Smooth muscle cell (in vitro differentiated cells): Measurements from ENCODE around the gene MYCBP. TPM values are rescaled to one million over a fixed set of nuclear protein-coding genes. Genes with fewer than 3 reads are reported as not detected.

Experiments used
- DNase-seq: peaks from one replicate; lab custom pipeline; 2025; ENCODE audit not compliant: unreplicated experiment; lab: John Stamatoyannopoulos, UW
- H2AFZ ChIP-seq: fragments of 200-600 bp; sonication (generic); 2 replicates; pipeline ENCODE4 v1.6.0; 2016; ENCODE audit warnings: antibody characterized with exemption, low read depth, mild to moderate bottlenecking
- H3F3A ChIP-seq: fragments of 200-600 bp; sonication (generic); 2 replicates; pipeline ENCODE4 v1.6.0; 2017; ENCODE audit warnings: antibody characterized with exemption, low read depth
- H3K27ac ChIP-seq: fragments of 200-600 bp; sonication (generic); 2 replicates; pipeline ENCODE4 v1.5.1; 2016; ENCODE audit warnings: low read depth, mild to moderate bottlenecking
- H3K27me3 ChIP-seq: fragments of 200-600 bp; sonication (generic); 2 replicates; pipeline ENCODE4 v1.6.1; 2016; ENCODE audit warnings: low read depth, mild to moderate bottlenecking
- H3K36me3 ChIP-seq: fragments of 200-600 bp; sonication (generic); 2 replicates; pipeline ENCODE4 v1.5.1; 2016; ENCODE audit warnings: low read depth
- H3K4me1 ChIP-seq: fragments of 200-600 bp; sonication (generic); 2 replicates; pipeline ENCODE4 v1.5.1; 2016; ENCODE audit warnings: low read depth
- H3K4me2 ChIP-seq: fragments of 200-600 bp; sonication (generic); 2 replicates; pipeline ENCODE4 v1.6.0; 2016; ENCODE audit warnings: mild to moderate bottlenecking
- H3K4me3 ChIP-seq: fragments of 200-600 bp; sonication (generic); 2 replicates; pipeline ENCODE4 v1.5.1; 2016; ENCODE audit warnings: mild to moderate bottlenecking
- H3K79me2 ChIP-seq: fragments of 200-600 bp; sonication (generic); 2 replicates; pipeline ENCODE4 v1.6.0; 2016; ENCODE audit warnings: low read depth, mild to moderate bottlenecking
- H3K9ac ChIP-seq: fragments of 200-600 bp; sonication (generic); 2 replicates; pipeline ENCODE4 v1.6.0; 2016; ENCODE audit warnings: low read depth
- H3K9me3 ChIP-seq: fragments of 200-600 bp; sonication (generic); replicated peaks from 2 replicates; pipeline ENCODE4 v1.5.1; 2016; ENCODE audit warnings: low read depth
- H4K20me1 ChIP-seq: fragments of 200-600 bp; sonication (generic); 2 replicates; pipeline ENCODE4 v1.6.0; 2016; ENCODE audit warnings: low read depth
- CTCF ChIP-seq: fragments of 200-600 bp; sonication (generic); IDR thresholded peaks from 2 replicates; pipeline ENCODE4 v1.5.1; 2017; ENCODE audit warnings: borderline replicate concordance, mild to moderate bottlenecking, antibody characterized with exemption; ENCODE audit not compliant: insufficient read depth, poor library complexity, severe bottlenecking
- WGBS: methylation state at CpG from one replicate; pipeline ENCODE4 v1.1.7; 2016; ENCODE audit warnings: low lambda C conversion rate; 5-methylcytosine and 5-hydroxymethylcytosine counted together
- polyA plus RNA-seq: library from polyadenylated mRNA; unstranded; fragments of >200 nt; fragmentation: Nextera tagmentation; extraction: Ambion mirVana; gene quantifications from 2 replicates; pipeline ENCODE4 v1.2.1, GENCODE V29; 2016
- total RNA-seq: library from RNA; depleted of rRNA; stranded (reverse); fragments of >200 nt; gene quantifications from 2 replicates; pipeline ENCODE4 v1.2.3, GENCODE V29; 2014

Gene MYCBP
- total and polyA plus RNA-seq, 2 experiments from 2014 or later: 17.1 to 44.0 TPM

GRCh38 chr1:38865112-38865715 lies 7.9 kb downstream of the MYCBP start:
- Histone ChIP-seq H3K9me3 (no peaks in the 10 kb centered on the region), H4K20me1 (peaks cover 18% of the 10 kb centered on the region), H3K4me3 (no peak overlapping the region), H3K4me2 (no peak overlapping the region), H3K27me3 (no peaks in the 10 kb centered on the region), H3K9ac (no peak overlapping the region), H3K4me1 (peaks cover 6% of the 10 kb centered on the region), H3F3A (no peaks in the 10 kb centered on the region), H2AFZ (no peak overlapping the region), H3K27ac (no peak overlapping the region), H3K36me3 (no peaks in the 10 kb centered on the region), H3K79me2 (peaks cover 14% of the 10 kb centered on the region)
- no peak for DNase-seq
- no peak for TF ChIP-seq CTCF
- 84% methylated on average over 4 of the region's 4 CpGs for WGBS

- H3K9me3 ChIP-seq: no peaks in the 10 kb centered on the region
- H3K36me3 ChIP-seq: peaks cover 6% of the 10 kb centered on the region
- H3F3A ChIP-seq: no peaks in the 10 kb centered on the region
- peak overlapping the region; percentile 77 for H3K4me3 ChIP-seq
- H3K4me1 ChIP-seq: peaks cover 10% of the 10 kb centered on the region
- no peak for TF ChIP-seq CTCF
- no peaks in the 10 kb centered on the region for H3K27me3 ChIP-seq
- peak overlapping the region; percentile 49 for H3K27ac ChIP-seq
- H3K4me2 ChIP-seq: peak overlapping the region; percentile 89
- peaks cover 22% of the 10 kb centered on the region for H4K20me1 ChIP-seq
- no peak for DNase-seq
- H3K9ac ChIP-seq: peak overlapping the region; percentile 69
- H2AFZ ChIP-seq: peak overlapping the region; percentile 98
- WGBS: 28% methylated on average over 6 of the region's 6 CpGs
- peaks cover 39% of the 10 kb centered on the region for H3K79me2 ChIP-seq
These were observed 12.7 kb downstream of the MYCBP start for GRCh38 chr1:38860454-38860795.

GRCh38 chr1:38859561-38860453 lies 13.3 kb downstream of the MYCBP start, which contains the start of gene RRAGC:
RRAGC (minus strand) TSS chr1:38859772; CDS start chr1:38859646, 126 bp downstream.
- peaks cover 10% of the 10 kb centered on the region for H3K36me3 ChIP-seq

More at GRCh38 chr1:38859561-38860453, 13.3 kb downstream of the MYCBP start, which contains the start of gene RRAGC:
- no peak for TF ChIP-seq CTCF
- Histone ChIP-seq H3K27me3 (no peaks in the 10 kb centered on the region), H3F3A (no peaks in the 10 kb centered on the region), H3K9ac (peak within 1 kb of the TSS; percentile 85), H4K20me1 (peaks cover 22% of the 10 kb centered on the region), H3K79me2 (peaks cover 41% of the 10 kb centered on the region), H3K4me3 (peak within 1 kb of the TSS; percentile 77), H3K9me3 (no peaks in the 10 kb centered on the region), H3K27ac (peak within 1 kb of the TSS; percentile 65), H3K4me1 (peaks cover 10% of the 10 kb centered on the region), H3K4me2 (peak within 1 kb of the TSS; percentile 89), H2AFZ (peak within 1 kb of the TSS; percentile 98)
- WGBS: under 1% methylated on average over 46 of the region's 70 CpGs
- DNase-seq: peak; percentile 94
